Measurements from ENCODE around the gene GLI2.

DNA sequence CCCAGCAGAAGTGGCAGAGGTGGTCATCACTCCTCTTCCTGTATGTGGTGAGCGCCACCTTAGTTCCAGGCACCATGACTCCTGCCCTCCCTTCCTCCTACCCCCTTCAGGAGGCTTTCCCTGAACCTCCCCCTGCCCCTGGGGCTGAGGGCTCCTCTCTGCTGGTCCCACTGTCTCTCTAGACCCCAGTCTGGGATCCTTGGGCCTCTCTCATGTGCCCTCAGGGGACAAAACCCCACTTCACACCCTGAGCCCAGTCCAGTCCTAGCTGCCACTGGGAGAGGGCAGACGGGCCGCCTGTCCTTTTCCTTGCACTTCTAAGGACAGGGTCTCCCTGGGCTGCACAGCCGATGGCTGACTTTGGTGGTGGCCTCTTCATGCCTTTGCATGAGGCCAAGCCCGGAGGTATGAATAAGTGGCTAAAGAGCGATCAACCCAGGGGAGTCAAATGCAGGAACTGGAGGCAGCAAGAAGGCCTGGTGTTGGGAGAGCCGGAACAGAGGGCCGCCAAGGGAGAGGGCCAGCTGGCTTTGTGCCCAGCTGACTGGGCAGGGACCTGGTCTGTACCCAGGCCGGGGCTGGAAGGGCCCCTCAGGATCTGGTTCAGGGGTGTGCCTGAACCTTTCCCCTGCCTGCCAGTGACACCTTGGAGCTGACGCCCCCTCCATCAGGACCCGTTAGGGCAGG is 29.5 kb downstream of the GLI2 start:
- TF ChIP-seq, protein P1, sequence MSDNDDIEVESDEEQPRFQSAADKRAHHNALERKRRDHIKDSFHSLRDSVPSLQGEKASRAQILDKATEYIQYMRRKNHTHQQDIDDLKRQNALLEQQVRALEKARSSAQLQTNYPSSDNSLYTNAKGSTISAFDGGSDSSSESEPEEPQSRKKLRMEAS (IDR thresholded peaks at IDR 0.05), result no peak
- no peak for TF ChIP-seq EP300 (IDR thresholded peaks at IDR 0.05; ENCODE audit: borderline replicate concordance)
- TF ChIP-seq CEBPB (IDR thresholded peaks at IDR 0.05), result no peak
- TF ChIP-seq RAD21 (IDR thresholded peaks at IDR 0.05; ENCODE audit: low read depth), result no peak
- TF ChIP-seq EGR1 (IDR thresholded peaks at IDR 0.05), result no peak
- TF ChIP-seq TEAD4 (IDR thresholded peaks at IDR 0.05), result no peak
- TF ChIP-seq, protein P2, sequence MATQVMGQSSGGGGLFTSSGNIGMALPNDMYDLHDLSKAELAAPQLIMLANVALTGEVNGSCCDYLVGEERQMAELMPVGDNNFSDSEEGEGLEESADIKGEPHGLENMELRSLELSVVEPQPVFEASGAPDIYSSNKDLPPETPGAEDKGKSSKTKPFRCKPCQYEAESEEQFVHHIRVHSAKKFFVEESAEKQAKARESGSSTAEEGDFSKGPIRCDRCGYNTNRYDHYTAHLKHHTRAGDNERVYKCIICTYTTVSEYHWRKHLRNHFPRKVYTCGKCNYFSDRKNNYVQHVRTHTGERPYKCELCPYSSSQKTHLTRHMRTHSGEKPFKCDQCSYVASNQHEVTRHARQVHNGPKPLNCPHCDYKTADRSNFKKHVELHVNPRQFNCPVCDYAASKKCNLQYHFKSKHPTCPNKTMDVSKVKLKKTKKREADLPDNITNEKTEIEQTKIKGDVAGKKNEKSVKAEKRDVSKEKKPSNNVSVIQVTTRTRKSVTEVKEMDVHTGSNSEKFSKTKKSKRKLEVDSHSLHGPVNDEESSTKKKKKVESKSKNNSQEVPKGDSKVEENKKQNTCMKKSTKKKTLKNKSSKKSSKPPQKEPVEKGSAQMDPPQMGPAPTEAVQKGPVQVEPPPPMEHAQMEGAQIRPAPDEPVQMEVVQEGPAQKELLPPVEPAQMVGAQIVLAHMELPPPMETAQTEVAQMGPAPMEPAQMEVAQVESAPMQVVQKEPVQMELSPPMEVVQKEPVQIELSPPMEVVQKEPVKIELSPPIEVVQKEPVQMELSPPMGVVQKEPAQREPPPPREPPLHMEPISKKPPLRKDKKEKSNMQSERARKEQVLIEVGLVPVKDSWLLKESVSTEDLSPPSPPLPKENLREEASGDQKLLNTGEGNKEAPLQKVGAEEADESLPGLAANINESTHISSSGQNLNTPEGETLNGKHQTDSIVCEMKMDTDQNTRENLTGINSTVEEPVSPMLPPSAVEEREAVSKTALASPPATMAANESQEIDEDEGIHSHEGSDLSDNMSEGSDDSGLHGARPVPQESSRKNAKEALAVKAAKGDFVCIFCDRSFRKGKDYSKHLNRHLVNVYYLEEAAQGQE (IDR thresholded peaks at IDR 0.05; ENCODE audit: low read depth), result no peak
- TF ChIP-seq, protein P3, sequence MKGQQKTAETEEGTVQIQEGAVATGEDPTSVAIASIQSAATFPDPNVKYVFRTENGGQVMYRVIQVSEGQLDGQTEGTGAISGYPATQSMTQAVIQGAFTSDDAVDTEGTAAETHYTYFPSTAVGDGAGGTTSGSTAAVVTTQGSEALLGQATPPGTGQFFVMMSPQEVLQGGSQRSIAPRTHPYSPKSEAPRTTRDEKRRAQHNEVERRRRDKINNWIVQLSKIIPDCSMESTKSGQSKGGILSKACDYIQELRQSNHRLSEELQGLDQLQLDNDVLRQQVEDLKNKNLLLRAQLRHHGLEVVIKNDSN (IDR thresholded peaks at IDR 0.05), result no peak
- no peak for TF ChIP-seq YY1 (IDR thresholded peaks at IDR 0.05; ENCODE audit: low read depth)
- no peak for TF ChIP-seq NFIC (IDR thresholded peaks at IDR 0.05)
- TF ChIP-seq TAF1 (IDR thresholded peaks at IDR 0.05; ENCODE audit: low read depth), result no peak
- TF ChIP-seq TCF12 (IDR thresholded peaks at IDR 0.05; ENCODE audit: low read depth), result no peak
- no peak for TF ChIP-seq CREB1 (IDR thresholded peaks at IDR 0.05; ENCODE audit: low read depth)
- TF ChIP-seq FOXM1 (IDR thresholded peaks at IDR 0.05; ENCODE audit: borderline replicate concordance, low read depth), result no peak
